ENCODE measurements around the gene FADS6.
"Not testable (repeated sequence)": the region's sequence is repeated elsewhere in the genome, so short reads cannot be mapped to it uniquely, and the experiment has no call there.

The FADS6 gene

GRCh38 chr17:74911423-74911822, 18.0 kb upstream of the FADS6 start:
- not testable (repeated sequence) for H3K79me1 ChIP-seq (ENCODE audit: low read depth, low read length); H3K14ac ChIP-seq (ENCODE audit: low read length); H3K4me2 ChIP-seq (ENCODE audit: insufficient read depth, low read length, poor library complexity, severe bottlenecking); H2BK15ac ChIP-seq (ENCODE audit: low read length); H2AFZ ChIP-seq (ENCODE audit: low read length); H3K23ac ChIP-seq (ENCODE audit: low read depth, low read length, poor library complexity); H3K27me3 ChIP-seq (ENCODE audit: control insufficient read depth in 3 of 3, insufficient read depth in 3 of 3, low read depth in 1 of 3, low read length in 3 of 3); H2BK5ac ChIP-seq (ENCODE audit: low read length); DNase-seq (ENCODE audit: low spot score); H2AK5ac ChIP-seq (ENCODE audit: low read depth, low read length); H3K4me3 ChIP-seq (ENCODE audit: low read length in 2 of 2); H2BK120ac ChIP-seq (ENCODE audit: low read depth, low read length); H3K27ac ChIP-seq (replicated peaks; ENCODE audit: low read length); H3K9ac ChIP-seq (ENCODE audit: low read depth, low read length, poor library complexity); H2BK12ac ChIP-seq (ENCODE audit: low read length); H3K18ac ChIP-seq (ENCODE audit: low read length); H3K36me3 ChIP-seq (replicated peaks in 1 of 2; ENCODE audit: control insufficient read depth in 2 of 2, insufficient read depth in 2 of 2, low read length in 2 of 2); H4K91ac ChIP-seq (ENCODE audit: low read depth, low read length, poor library complexity); H3K9me3 ChIP-seq (replicated peaks in 1 of 2; ENCODE audit: control insufficient read depth in 2 of 2, insufficient read depth in 1 of 2, low read depth in 1 of 2, low read length in 2 of 2); H4K8ac ChIP-seq (ENCODE audit: low read depth, low read length); H3K4ac ChIP-seq (ENCODE audit: low read length); H3K4me1 ChIP-seq (ENCODE audit: control insufficient read depth in 2 of 2, insufficient read depth in 1 of 2, low read depth in 1 of 2, low read length in 2 of 2)
- no CpG with 5 or more reads among the region's 8 CpGs for WGBS, 2 donors (ENCODE audit: extremely low coverage in 2 of 2, insufficient read length in 2 of 2, insufficient replicate concordance in 1 of 2)

- not testable (repeated sequence) for H3K27ac ChIP-seq (replicated peaks; ENCODE audit: low read length); H3K27me3 ChIP-seq (ENCODE audit: control insufficient read depth in 3 of 3, insufficient read depth in 3 of 3, low read depth in 1 of 3, low read length in 3 of 3); H3K36me3 ChIP-seq (replicated peaks in 1 of 2; ENCODE audit: control insufficient read depth in 2 of 2, insufficient read depth in 2 of 2, low read length in 2 of 2); H3K4me2 ChIP-seq (ENCODE audit: insufficient read depth, low read length, poor library complexity, severe bottlenecking); H2BK120ac ChIP-seq (ENCODE audit: low read depth, low read length); H3K18ac ChIP-seq (ENCODE audit: low read length); H4K8ac ChIP-seq (ENCODE audit: low read depth, low read length); H3K4me1 ChIP-seq (ENCODE audit: control insufficient read depth in 2 of 2, insufficient read depth in 1 of 2, low read depth in 1 of 2, low read length in 2 of 2); H3K79me1 ChIP-seq (ENCODE audit: low read depth, low read length); H2AK5ac ChIP-seq (ENCODE audit: low read depth, low read length); DNase-seq (ENCODE audit: low spot score); H2BK15ac ChIP-seq (ENCODE audit: low read length); H3K9ac ChIP-seq (ENCODE audit: low read depth, low read length, poor library complexity); H3K4ac ChIP-seq (ENCODE audit: low read length); H3K14ac ChIP-seq (ENCODE audit: low read length); H3K23ac ChIP-seq (ENCODE audit: low read depth, low read length, poor library complexity); H2AFZ ChIP-seq (ENCODE audit: low read length); H3K4me3 ChIP-seq (ENCODE audit: low read length in 2 of 2); H2BK12ac ChIP-seq (ENCODE audit: low read length); H2BK5ac ChIP-seq (ENCODE audit: low read length); H3K9me3 ChIP-seq (replicated peaks in 1 of 2; ENCODE audit: control insufficient read depth in 2 of 2, insufficient read depth in 1 of 2, low read depth in 1 of 2, low read length in 2 of 2); H4K91ac ChIP-seq (ENCODE audit: low read depth, low read length, poor library complexity)
- WGBS, 2 donors (ENCODE audit: extremely low coverage in 2 of 2, insufficient read length in 2 of 2, insufficient replicate concordance in 1 of 2): no CpG with 5 or more reads among the region's 4 CpGs
Measured at GRCh38 chr17:74909097-74909496, 15.7 kb upstream of the FADS6 start.

DNA sequence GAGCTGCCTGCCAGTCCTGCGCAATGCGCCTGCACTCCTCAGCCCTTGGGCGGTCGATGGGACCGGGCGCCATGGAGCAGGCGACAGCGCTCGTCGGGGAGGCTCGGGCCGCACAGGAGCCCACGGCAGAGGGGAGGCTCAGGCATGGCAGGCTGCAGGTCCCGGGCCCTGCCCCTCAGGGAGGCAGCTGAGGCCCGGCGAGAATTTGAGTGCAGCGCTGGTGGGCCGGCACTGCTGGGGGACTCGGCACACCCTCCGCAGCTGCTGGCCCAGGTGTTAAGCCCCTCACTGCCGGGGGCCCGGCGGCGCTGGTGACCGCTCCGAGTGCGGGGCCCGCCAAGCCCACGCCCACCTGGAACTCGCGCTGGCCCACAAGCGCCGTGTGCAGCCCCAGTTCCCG, 13.6 kb upstream of the FADS6 start:
- H3K18ac ChIP-seq (ENCODE audit: low read length): no peak overlapping the region
- no peaks in the 10 kb centered on the region for H3K4me1 ChIP-seq (ENCODE audit: control insufficient read depth in 2 of 2, insufficient read depth in 1 of 2, low read depth in 1 of 2, low read length in 2 of 2)
- H3K4me3 ChIP-seq (ENCODE audit: low read length in 2 of 2): no peak overlapping the region
- no peak overlapping the region for H2AFZ ChIP-seq (ENCODE audit: low read length)
- no peak overlapping the region for H2AK5ac ChIP-seq (ENCODE audit: low read depth, low read length)
- H2BK5ac ChIP-seq (ENCODE audit: low read length): no peak overlapping the region
- H4K91ac ChIP-seq (ENCODE audit: low read depth, low read length, poor library complexity): no peak overlapping the region
- no peaks in the 10 kb centered on the region for H3K36me3 ChIP-seq (replicated peaks in 1 of 2; ENCODE audit: control insufficient read depth in 2 of 2, insufficient read depth in 2 of 2, low read length in 2 of 2)
- no peak for DNase-seq (ENCODE audit: low spot score)
- no peak overlapping the region for H3K9ac ChIP-seq (ENCODE audit: low read depth, low read length, poor library complexity)
- no peak overlapping the region for H2BK120ac ChIP-seq (ENCODE audit: low read depth, low read length)
- no CpG with 5 or more reads among the region's 34 CpGs for WGBS, 2 donors (ENCODE audit: extremely low coverage in 2 of 2, insufficient read length in 2 of 2, insufficient replicate concordance in 1 of 2)
- no peak overlapping the region for H2BK15ac ChIP-seq (ENCODE audit: low read length)
- H3K23ac ChIP-seq (ENCODE audit: low read depth, low read length, poor library complexity): no peak overlapping the region
- peaks cover 0 to 6% (median 3%) of the 10 kb centered on the region in 3 experiments for H3K27me3 ChIP-seq (ENCODE audit: control insufficient read depth in 3 of 3, insufficient read depth in 3 of 3, low read depth in 1 of 3, low read length in 3 of 3)
- no peak overlapping the region for H4K8ac ChIP-seq (ENCODE audit: low read depth, low read length)
- no peaks in the 10 kb centered on the region for H3K9me3 ChIP-seq (replicated peaks in 1 of 2; ENCODE audit: control insufficient read depth in 2 of 2, insufficient read depth in 1 of 2, low read depth in 1 of 2, low read length in 2 of 2)
- no peak overlapping the region for H2BK12ac ChIP-seq (ENCODE audit: low read length)
- H3K4me2 ChIP-seq (ENCODE audit: insufficient read depth, low read length, poor library complexity, severe bottlenecking): no peak overlapping the region
- no peaks in the 10 kb centered on the region for H3K79me1 ChIP-seq (ENCODE audit: low read depth, low read length)
- no peak overlapping the region for H3K4ac ChIP-seq (ENCODE audit: low read length)
- no peak overlapping the region for H3K14ac ChIP-seq (ENCODE audit: low read length)
- no peak overlapping the region for H3K27ac ChIP-seq (replicated peaks; ENCODE audit: low read length)

DNA sequence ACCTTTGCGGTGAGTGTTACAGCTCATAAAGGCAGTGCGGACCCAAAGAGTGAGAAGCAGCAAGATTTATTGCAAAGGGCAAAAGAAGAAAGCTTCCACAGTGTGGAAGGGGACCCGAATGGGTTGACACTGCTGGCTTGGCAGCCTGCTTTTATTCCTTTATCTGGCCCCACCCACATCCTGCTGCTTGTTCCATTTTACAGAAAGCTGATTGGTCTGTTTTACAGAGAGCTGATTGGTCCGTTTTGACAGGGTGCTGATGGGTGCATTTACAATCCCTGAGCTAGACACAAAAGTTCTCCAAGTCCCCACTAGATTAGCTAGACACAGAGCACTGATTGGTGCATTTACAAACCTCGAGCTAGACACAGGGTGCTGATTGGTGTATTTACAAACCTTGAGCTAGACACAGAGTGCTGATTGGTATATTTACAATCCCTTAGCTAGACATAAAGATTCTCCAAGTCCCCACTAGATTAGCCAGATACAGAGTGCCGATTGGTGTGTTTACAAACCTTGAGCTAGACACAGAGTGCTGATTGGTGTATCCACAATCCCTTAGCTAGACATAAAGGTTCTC, 12.9 kb upstream of the FADS6 start:
- H3K4ac ChIP-seq (ENCODE audit: low read length); H3K18ac ChIP-seq (ENCODE audit: low read length); H2BK15ac ChIP-seq (ENCODE audit: low read length); H2BK5ac ChIP-seq (ENCODE audit: low read length); DNase-seq (ENCODE audit: low spot score); H2AK5ac ChIP-seq (ENCODE audit: low read depth, low read length); H3K36me3 ChIP-seq (replicated peaks in 1 of 2; ENCODE audit: control insufficient read depth in 2 of 2, insufficient read depth in 2 of 2, low read length in 2 of 2); H3K27ac ChIP-seq (replicated peaks; ENCODE audit: low read length); H3K4me1 ChIP-seq (ENCODE audit: control insufficient read depth in 2 of 2, insufficient read depth in 1 of 2, low read depth in 1 of 2, low read length in 2 of 2); H3K79me1 ChIP-seq (ENCODE audit: low read depth, low read length); H3K14ac ChIP-seq (ENCODE audit: low read length); H4K8ac ChIP-seq (ENCODE audit: low read depth, low read length); H2BK12ac ChIP-seq (ENCODE audit: low read length); H3K9ac ChIP-seq (ENCODE audit: low read depth, low read length, poor library complexity); H3K9me3 ChIP-seq (replicated peaks in 1 of 2; ENCODE audit: control insufficient read depth in 2 of 2, insufficient read depth in 1 of 2, low read depth in 1 of 2, low read length in 2 of 2); H4K91ac ChIP-seq (ENCODE audit: low read depth, low read length, poor library complexity); H3K23ac ChIP-seq (ENCODE audit: low read depth, low read length, poor library complexity); H3K4me3 ChIP-seq (ENCODE audit: low read length in 2 of 2); H3K4me2 ChIP-seq (ENCODE audit: insufficient read depth, low read length, poor library complexity, severe bottlenecking); H2BK120ac ChIP-seq (ENCODE audit: low read depth, low read length): not testable (repeated sequence)
- H2AFZ ChIP-seq (ENCODE audit: low read length): peak overlapping the region; percentile 35
- no CpG with 5 or more reads among the region's 6 CpGs for WGBS, 2 donors (ENCODE audit: extremely low coverage in 2 of 2, insufficient read length in 2 of 2, insufficient replicate concordance in 1 of 2)
- peaks cover 0 to 13% (median 3%) of the 10 kb centered on the region in 3 experiments for H3K27me3 ChIP-seq (ENCODE audit: control insufficient read depth in 3 of 3, insufficient read depth in 3 of 3, low read depth in 1 of 3, low read length in 3 of 3)

Measured in neuronal stem cell (in vitro differentiated cells).